Measurements from ENCODE around the gene LRP3.

Gene LRP3

DNA sequence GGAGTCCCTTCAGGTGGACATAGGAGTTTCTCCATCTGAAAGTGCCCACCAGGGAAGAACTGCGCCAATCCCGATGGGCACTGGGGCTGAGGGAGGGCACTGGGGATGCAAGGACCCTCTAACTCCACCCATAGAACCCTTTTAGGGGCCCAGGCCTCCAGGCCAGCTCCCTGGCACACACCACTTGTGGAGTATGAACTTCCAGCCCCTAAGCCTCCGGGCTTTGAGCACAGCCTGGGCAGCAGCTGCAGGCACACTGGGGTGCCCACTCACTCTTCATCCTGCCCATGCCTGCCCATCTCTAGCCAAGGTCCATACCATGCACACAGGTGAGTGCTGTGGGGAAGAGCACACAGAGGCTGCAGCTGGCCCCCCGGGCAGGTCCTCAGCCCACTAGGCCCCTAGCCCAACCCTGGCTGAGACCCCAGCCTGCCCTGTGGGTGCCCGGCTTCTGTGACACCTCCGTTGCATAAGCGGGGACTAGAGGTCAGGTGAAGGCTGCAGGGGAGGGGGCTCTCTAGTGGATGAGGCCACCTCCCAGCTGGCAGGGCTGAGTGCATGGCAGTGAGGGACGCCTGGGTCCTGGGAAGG lies 46.1 kb downstream of the LRP3 start:
- DNase-seq: no peak

DNA sequence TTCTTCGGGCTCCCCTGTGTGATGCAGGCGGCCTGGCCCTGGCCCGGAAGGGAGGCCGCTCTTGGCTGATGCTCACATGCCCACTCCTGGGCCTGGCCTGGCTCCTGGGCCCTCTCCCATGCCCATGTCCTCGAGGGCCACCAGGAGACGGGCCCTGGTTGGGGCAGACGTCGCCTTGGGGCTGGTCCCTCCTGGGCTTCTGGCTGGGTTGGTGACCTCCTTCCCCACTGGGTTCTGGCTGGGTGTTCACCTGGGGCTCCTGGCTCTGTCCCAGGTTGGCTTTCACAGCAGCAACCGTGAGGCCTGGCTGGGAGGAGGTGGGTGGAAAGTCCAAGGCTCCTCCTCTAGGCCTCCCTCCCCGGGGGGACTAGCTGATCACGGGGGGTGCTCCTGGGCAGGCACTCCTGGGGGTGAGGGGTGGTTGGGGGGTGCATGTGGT lies 47.0 kb downstream of the LRP3 start:
- DNase-seq: no peak

DNA sequence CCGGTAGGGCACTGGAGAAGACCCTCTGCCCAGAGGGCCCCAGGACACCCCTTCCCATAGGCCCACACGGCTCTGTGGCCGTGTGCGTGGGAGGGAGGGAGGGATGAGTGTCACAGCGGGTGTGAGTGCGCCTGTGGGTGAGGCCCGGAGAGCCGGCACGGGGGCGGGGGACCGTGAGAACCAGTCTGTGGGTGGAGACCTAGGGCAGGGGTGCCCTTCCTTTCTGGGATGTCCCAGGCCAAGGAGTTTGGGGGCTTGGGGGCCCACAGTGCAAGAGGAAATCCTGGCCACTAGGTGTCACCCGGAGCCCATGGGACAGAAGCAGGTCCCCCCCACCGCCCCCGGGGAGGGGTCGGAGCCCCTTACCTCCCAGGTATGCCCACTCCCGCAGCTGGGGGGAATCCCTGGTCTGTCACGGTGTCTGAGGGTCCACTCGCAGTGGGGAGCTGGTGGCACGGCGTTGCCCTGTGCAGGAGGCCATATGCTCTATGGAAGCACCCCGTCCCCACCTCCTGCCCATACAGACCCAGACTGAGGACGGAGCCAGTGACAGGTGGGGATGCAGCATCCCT lies 47.5 kb downstream of the LRP3 start:
- DNase-seq: no peak

- DNase-seq: no peak
Observed at GRCh38 chr19:33242131-33242530, 48.0 kb downstream of the LRP3 start.

- no peak for DNase-seq
Observed at GRCh38 chr19:33242911-33243310, 48.8 kb downstream of the LRP3 start.

GRCh38 chr19:33245948-33246708 lies 52.0 kb downstream of the LRP3 start:
- DNase-seq: no peak

GRCh38 chr19:33246709-33247440 lies 52.7 kb downstream of the LRP3 start:
- DNase-seq: no peak

GRCh38 chr19:33247441-33247819 lies 53.3 kb downstream of the LRP3 start:
- no peak for DNase-seq

GRCh38 chr19:33248104-33248503 lies 54.0 kb downstream of the LRP3 start:
- no peak for DNase-seq

DNA sequence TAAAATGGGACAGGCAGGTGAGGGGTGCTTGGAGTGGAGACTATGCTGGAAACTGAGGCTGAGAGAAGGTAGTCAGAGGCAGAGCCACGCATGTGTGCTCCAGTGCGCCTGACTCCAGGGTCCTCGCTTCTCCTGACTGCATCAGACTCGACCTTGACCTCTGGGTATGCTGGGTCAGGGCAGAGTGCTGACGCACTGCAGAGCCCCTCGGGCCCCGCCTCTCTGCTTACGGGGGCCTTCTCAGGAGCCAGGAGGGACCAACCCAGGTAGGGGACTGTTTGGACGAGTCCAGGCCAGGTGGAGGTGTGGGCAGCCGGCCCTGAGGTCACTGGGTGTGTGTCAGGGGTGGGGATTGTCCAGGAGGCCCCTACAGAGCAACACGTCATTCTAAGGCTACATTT lies 54.4 kb downstream of the LRP3 start:
- DNase-seq: no peak

DNA sequence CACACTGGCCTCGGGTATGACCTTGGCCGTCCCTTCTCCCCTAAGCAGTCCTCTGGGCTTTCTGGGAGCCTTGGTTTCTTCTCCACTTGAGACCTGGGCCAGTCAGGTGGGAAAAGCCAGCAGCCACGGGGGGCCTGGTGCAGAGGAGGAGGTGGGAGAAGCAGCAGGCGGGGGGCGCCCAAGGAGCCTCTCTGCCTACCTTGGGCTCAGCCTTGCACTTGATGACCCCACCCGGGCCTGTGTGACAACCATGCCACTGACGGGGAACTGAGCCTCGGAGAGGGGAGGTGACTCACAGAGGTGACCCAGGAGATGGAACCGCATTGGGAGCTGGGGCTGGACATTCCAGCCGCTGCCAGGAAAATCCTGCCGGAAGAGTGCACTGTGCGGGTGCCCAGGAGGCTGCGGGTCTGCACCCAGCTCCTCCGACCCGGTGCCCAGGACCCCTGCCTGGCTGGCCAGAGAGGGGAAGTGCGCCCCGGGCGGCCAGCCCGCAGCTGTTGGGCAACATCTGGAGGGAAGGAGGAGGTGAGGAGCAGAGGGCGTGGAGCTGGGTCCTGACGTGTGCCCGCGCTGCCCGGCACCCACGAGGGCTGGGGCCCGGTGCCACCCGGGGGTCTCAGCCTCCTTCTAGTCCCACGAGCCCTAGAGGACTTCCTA lies 55.0 kb downstream of the LRP3 start:
- DNase-seq: no peak

- DNase-seq: no peak
Observed at GRCh38 chr19:33249740-33250366, 55.7 kb downstream of the LRP3 start.

- DNase-seq: no peak
Observed at GRCh38 chr19:33250500-33250899, 56.4 kb downstream of the LRP3 start.

GRCh38 chr19:33251076-33251475 lies 56.9 kb downstream of the LRP3 start:
- DNase-seq: no peak

- no peak for DNase-seq
Observed at GRCh38 chr19:33251526-33252090, 57.5 kb downstream of the LRP3 start.

DNA sequence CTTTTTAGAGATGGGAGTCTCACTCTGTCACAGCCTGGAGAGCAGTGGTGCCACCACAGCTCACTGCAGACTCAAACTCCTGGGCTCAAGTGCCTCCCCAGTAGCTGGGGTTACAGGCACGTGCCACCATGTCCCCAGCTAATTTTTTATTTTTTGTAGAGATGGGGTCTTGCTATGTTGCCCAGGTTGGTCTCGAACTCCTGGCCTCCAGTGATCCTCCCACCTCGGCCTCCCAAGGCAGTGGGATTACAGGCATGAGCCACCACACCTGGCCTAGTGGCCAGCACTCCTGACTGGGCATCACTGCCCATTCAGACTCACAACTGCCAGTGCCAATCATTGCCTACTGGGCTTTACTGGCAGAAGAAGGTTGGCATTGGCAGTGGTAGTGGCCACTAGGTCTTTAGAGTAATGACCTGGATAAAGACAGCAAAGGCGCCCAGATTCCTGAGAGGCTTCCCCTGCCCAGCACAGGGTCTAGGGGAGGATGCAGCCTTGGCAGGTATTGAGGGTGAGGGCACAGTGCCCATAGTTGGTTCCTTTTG lies 58.4 kb downstream of the LRP3 start:
- DNase-seq: no peak

GRCh38 chr19:33252971-33253370 lies 58.8 kb downstream of the LRP3 start:
- DNase-seq: no peak

- DNase-seq: no peak
Observed at GRCh38 chr19:33254245-33254824, 60.2 kb downstream of the LRP3 start.

- DNase-seq: no peak
Observed at GRCh38 chr19:33255781-33256180, 61.7 kb downstream of the LRP3 start.

DNA sequence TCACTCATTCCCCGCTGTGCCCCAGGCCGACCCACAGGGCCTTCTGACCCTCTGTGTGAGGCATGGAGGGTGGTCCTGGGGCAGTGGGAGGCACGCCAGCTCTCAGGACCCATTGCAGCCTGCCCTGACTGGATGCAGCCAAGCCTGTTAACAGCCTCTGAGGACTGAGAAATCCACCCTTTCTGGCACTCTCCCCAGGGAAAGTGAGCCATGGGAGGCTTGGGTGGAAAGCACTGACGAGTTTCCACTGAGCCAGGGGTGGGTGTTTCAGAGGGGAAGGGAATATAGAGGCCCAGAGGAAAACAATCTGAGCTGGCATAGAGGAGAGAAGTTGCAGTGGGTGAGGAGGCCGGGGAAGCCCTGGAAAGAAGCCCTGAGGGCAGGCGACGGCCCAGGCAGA lies 62.1 kb downstream of the LRP3 start:
- DNase-seq: no peak

DNA sequence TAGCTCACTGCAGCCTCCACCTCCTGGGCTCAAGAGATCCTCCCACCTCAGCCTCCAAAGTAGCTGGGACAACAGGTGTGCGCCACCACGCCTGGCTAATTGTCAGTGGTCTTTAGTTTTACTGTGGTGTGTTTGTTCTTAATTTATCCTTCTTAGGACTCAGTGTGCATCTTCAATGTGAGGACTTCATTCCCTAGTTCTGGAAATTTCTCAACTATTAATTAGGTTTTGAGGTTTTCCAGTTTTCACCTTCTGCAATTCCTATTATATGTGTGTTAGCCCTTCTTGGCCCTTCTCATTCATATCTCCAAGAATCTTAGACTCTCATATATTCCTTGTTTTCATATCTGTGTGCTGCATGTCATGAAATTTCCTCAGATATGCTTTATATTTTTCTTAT lies 63.7 kb downstream of the LRP3 start:
- DNase-seq: no peak

Data from NCI-H226 (cell line).